Choroid plexus epithelial cell (primary cell): ENCODE results near the gene P2RX2.

ENCODE experiments used
- DNase-seq: peaks from one replicate; pipeline ENCODE4 v3.0.0-alpha.2; 2010; ENCODE audit warnings: low read depth
- H3K4me3 ChIP-seq: 2 replicates; pipeline ENCODE4 v1.5.1; 2011; ENCODE audit warnings: low read depth, mild to moderate bottlenecking, control low read depth, low read length, moderate library complexity
- TF ChIP-seq, protein P1 (sequence below): conservative IDR thresholded peaks from 2 replicates; pipeline ENCODE4 v1.5.1; 2011; ENCODE audit warnings: low read depth, mild to moderate bottlenecking, control low read depth, inconsistent platforms, low read length, moderate library complexity

P2RX2 gene

GRCh38 chr12:132583411-132583710, 35.2 kb upstream of the P2RX2 start:
- no peak for DNase-seq
- TF ChIP-seq, protein P1, sequence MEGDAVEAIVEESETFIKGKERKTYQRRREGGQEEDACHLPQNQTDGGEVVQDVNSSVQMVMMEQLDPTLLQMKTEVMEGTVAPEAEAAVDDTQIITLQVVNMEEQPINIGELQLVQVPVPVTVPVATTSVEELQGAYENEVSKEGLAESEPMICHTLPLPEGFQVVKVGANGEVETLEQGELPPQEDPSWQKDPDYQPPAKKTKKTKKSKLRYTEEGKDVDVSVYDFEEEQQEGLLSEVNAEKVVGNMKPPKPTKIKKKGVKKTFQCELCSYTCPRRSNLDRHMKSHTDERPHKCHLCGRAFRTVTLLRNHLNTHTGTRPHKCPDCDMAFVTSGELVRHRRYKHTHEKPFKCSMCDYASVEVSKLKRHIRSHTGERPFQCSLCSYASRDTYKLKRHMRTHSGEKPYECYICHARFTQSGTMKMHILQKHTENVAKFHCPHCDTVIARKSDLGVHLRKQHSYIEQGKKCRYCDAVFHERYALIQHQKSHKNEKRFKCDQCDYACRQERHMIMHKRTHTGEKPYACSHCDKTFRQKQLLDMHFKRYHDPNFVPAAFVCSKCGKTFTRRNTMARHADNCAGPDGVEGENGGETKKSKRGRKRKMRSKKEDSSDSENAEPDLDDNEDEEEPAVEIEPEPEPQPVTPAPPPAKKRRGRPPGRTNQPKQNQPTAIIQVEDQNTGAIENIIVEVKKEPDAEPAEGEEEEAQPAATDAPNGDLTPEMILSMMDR, result no peak
- no peak overlapping the region for H3K4me3 ChIP-seq

DNA sequence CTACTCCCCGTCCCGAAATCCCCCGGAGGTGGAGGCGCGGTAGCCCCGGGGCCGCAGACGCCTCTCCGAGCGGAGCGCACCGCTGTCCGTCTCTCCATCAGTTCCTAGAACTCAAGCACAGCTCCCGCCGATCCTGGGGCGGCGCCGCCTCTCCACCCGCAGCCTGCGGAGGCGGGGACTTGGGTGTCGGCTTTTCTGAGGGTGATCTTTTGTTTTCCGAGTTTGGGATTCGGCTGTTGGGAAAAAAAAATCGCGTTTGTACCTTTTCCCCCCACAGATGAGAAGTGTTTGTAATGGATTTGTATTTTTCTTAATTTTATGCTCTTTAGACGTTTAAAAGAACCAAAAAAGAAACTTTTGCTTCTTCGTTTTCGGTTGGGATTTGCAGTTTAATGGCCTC, 34.8 kb upstream of the P2RX2 start:
- TF ChIP-seq, protein P1, result no peak
- no peak overlapping the region for H3K4me3 ChIP-seq
- DNase-seq, result no peak

GRCh38 chr12:132584429-132584828, 34.1 kb upstream of the P2RX2 start:
- no peak overlapping the region for H3K4me3 ChIP-seq
- TF ChIP-seq, protein P1, result no peak
- DNase-seq, result no peak

DNA sequence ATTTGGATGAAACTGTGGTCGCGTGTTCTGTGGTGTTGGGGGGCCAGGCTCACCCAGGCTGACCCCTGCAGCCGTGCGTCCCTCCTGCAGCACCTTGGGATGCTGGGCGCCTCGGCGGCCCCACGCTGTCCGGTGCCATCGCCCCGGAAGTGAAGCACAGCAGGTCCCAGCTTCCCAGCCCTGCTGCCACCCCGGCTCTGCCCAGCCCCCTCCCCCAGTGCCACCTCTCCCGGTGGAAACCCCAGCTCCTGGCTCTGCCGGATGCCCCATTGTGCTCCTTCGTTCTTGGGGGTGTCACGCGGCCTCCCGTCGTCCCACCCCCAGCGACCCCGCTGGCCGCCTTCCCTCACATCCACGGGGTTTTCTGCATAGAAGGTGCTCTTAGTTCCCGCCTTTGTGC, 33.4 kb upstream of the P2RX2 start:
- no peak for DNase-seq
- H3K4me3 ChIP-seq, result no peak overlapping the region
- TF ChIP-seq, protein P1, result no peak

- no peak overlapping the region for H3K4me3 ChIP-seq
- no peak for DNase-seq
- TF ChIP-seq, protein P1, result no peak
Measured at GRCh38 chr12:132586929-132587328, 31.6 kb upstream of the P2RX2 start.

GRCh38 chr12:132587781-132588180, 30.8 kb upstream of the P2RX2 start:
- TF ChIP-seq, protein P1, result no peak
- no peak overlapping the region for H3K4me3 ChIP-seq
- DNase-seq, result no peak

DNA sequence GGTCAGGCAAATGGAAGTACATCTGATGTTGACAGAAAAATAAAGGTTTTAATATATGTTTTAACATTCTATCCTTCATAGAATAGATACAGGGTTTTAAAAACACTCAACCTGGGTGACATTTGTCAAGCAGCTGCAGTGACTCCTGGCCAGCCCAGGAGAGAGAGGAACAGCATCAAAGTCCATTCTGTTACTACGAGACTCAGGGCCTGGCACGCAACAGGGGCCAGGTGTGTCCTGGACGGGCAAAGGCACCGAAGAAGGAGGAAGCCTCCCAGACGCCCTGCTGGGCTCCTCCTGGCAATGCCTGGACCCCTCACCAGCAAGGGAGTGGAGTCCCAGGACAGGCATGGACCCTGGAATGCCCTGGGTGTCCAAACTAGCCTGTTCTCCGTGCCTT, 30.3 kb upstream of the P2RX2 start:
- TF ChIP-seq, protein P1, result no peak
- DNase-seq, result no peak
- no peak overlapping the region for H3K4me3 ChIP-seq
